T-cell (primary cell): ENCODE measurements around the gene ADARB2. TPM values are rescaled to one million over a fixed set of nuclear protein-coding genes. Genes with fewer than 3 reads are reported as not detected.
"Not testable (repeated sequence)": the region's sequence is repeated elsewhere in the genome, so short reads cannot be mapped to it uniquely, and the experiment has no call there.

Source experiments
- ATAC-seq, 4 experiments: fragments of 200-7000 bp in 3 of 4; fragments of 150-1000 bp in 1 of 4; cut with Tn5 transposase; replicated peaks in 1 of 4; 1 replicate in 3 of 4; 2 replicates in 1 of 4; pipeline ENCODE4 v1.10.0; 2021; ENCODE audit warnings: moderate library complexity in 3 of 4, mild to moderate bottlenecking in 2 of 4, moderate number of reproducible peaks in 1 of 4
- CTCF ChIA-PET, 2 donors: fragments of 300-600 bp; sonication (Branson Sonifier 250); formaldehyde crosslinking; loops; one replicate each; lab custom pipeline; 2022; ENCODE audit warnings: antibody characterized with exemption in 2 of 2; lab: Charles Lee
- POLR2A ChIA-PET, 2 donors: fragments of 300-600 bp; sonication (Branson Sonifier 250); formaldehyde crosslinking; loops; one replicate each; lab custom pipeline; 2022; ENCODE audit warnings: antibody characterized with exemption in 2 of 2; lab: Charles Lee
- DNase-seq, 35 experiments: peaks; one replicate each; pipeline versions ENCODE4 v3.0.0 to v3.0.0-alpha.2; 2013 to 2023
- H3K27ac ChIP-seq: one replicate; pipeline ENCODE4 v1.5.1; 2013; ENCODE audit warnings: low read length
- H3K27me3 ChIP-seq, 2 experiments: replicated peaks in 1 of 2; 1 replicate in 1 of 2; 2 replicates in 1 of 2; pipeline versions ENCODE4 v1.6.1 to v1.7.0; 2013; ENCODE audit warnings: low read length in 1 of 2, mixed read lengths in 1 of 2; ENCODE audit not compliant: control insufficient read depth in 2 of 2, insufficient read depth in 2 of 2; ENCODE audit errors: extremely low read depth in 1 of 2
- H3K36me3 ChIP-seq, 2 donors: 1 replicate in 1 of 2; 2 replicates in 1 of 2; pipeline versions ENCODE4 v1.6.1 to v1.7.0; 2013; ENCODE audit warnings: low read length in 1 of 2; ENCODE audit not compliant: control insufficient read depth in 2 of 2, insufficient read depth in 1 of 2; ENCODE audit errors: extremely low read depth in 1 of 2
- H3K4me1 ChIP-seq, 2 experiments: 1 replicate in 1 of 2; 2 replicates in 1 of 2; pipeline versions ENCODE4 v1.6.1 to v1.7.0; 2013; ENCODE audit warnings: low read length in 2 of 2, mixed read lengths in 1 of 2; ENCODE audit not compliant: insufficient read depth in 2 of 2, control insufficient read depth in 1 of 2; ENCODE audit errors: extremely low read depth in 1 of 2
- H3K4me3 ChIP-seq, 2 donors: 1 replicate in 1 of 2; 2 replicates in 1 of 2; pipeline versions ENCODE4 v1.5.1 to v1.7.0; 2013; ENCODE audit warnings: mild to moderate bottlenecking in 2 of 2, low read length in 1 of 2, moderate library complexity in 1 of 2; ENCODE audit not compliant: control insufficient read depth in 1 of 2; ENCODE audit errors: extremely low read depth in 1 of 2
- H3K9me3 ChIP-seq: 2 replicates; pipeline ENCODE4 v1.7.0; 2013
- H3K27ac Mint-ChIP-seq, 2 donors: one replicate each; pipeline ENCODE4 v1.8.0; 2020 to 2021; ENCODE audit warnings: mild to moderate bottlenecking in 2 of 2, mixed read lengths in 2 of 2
- H3K27me3 Mint-ChIP-seq, 2 donors: one replicate each; pipeline ENCODE4 v1.8.0; 2021 to 2022; ENCODE audit warnings: mixed read lengths in 2 of 2
- H3K36me3 Mint-ChIP-seq: one replicate; pipeline ENCODE4 v1.8.0; 2021; ENCODE audit warnings: mixed read lengths
- H3K4me1 Mint-ChIP-seq, 3 donors: one replicate each; pipeline ENCODE4 v1.8.0; 2020 to 2022; ENCODE audit warnings: mixed read lengths in 3 of 3, mild to moderate bottlenecking in 1 of 3
- H3K4me3 Mint-ChIP-seq, 3 donors: one replicate each; pipeline ENCODE4 v1.8.0; 2020 to 2022; ENCODE audit warnings: mild to moderate bottlenecking in 3 of 3, mixed read lengths in 3 of 3, moderate library complexity in 3 of 3
- H3K9me3 Mint-ChIP-seq, 3 donors: one replicate each; pipeline ENCODE4 v1.8.0; 2020 to 2022; ENCODE audit warnings: mixed read lengths in 3 of 3
- WGBS: methylation state at CpG from one replicate; pipeline ENCODE4 v1.1.5; 2013; ENCODE audit warnings: missing lambda C conversion rate; ENCODE audit not compliant: insufficient coverage; 5-methylcytosine and 5-hydroxymethylcytosine counted together
- total RNA-seq, 35 experiments: library from RNA in 6 of 35; stranded (reverse) in 6 of 35; fragments of 120-200 nt in 1 of 35; gene quantifications; one replicate each; pipeline versions ENCODE4 v1.2.1 to v1.2.4 and lab custom pipeline; 2013 to 2026

Gene ADARB2
- total RNA-seq, 5 donors from 2014 or later (not counting 1 experiment from before 2014, with no cell fraction given), result 0.07 to 4.0 (median 0.41) TPM

DNA sequence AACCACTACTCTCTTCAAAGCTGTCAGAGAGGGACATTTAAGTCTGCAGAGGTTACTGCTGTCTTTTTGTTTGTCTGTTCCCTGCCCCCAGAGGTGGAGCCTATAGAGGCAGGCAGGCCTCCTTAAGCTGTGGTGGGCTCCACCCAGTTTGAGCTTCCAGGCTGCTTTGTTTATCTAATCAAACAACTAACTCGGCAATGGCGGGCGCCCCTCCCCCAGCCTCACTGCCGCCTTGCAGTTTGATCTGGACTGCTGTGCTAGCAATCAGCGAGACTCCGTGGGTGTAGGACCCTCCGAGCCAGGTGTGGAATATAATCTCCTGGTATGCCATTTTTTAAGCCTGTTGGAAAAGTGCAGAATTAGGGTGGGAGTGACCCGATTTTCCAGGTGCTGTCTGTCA, 510.4 kb downstream of the ADARB2 start:
- H3K9me3 ChIP-seq, H3K36me3 Mint-ChIP-seq, H3K27ac Mint-ChIP-seq, H3K4me1 Mint-ChIP-seq, H3K36me3 ChIP-seq, H3K9me3 Mint-ChIP-seq, H3K27ac ChIP-seq, CTCF ChIA-PET, H3K4me1 ChIP-seq, H3K4me3 Mint-ChIP-seq, ATAC-seq, POLR2A ChIA-PET, H3K4me3 ChIP-seq: not testable (repeated sequence)
- H3K27me3 ChIP-seq, result peaks cover 0 to 35% of the 10 kb centered on the region in 2 experiments
- DNase-seq, result peak in 1 of 35 experiments; percentile 5
- peaks cover 0 to 12% of the 10 kb centered on the region in 2 donors for H3K27me3 Mint-ChIP-seq
- 65% methylated on average over 3 of the region's 8 CpGs for WGBS

DNA sequence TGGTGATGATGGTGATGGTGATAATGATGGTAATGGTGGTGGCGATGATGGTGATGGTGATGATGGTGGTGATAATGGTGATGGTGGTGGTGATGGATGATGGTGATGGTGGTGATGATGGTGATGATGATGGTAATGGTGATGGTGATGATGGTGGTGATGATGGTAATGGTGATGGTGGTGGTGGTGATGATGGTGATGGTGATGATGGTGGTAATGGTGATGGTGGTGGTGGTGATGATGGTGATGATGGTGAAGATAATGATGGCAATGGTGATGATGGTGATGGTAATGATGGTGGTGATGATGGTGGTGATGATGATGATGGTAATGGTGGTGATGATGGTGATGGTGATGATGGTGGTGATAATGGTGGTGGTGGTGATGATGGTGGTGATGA, 517.5 kb downstream of the ADARB2 start:
- H3K9me3 ChIP-seq, ATAC-seq, H3K27me3 Mint-ChIP-seq, POLR2A ChIA-PET, DNase-seq, H3K36me3 Mint-ChIP-seq, H3K4me1 ChIP-seq, H3K27ac ChIP-seq, H3K9me3 Mint-ChIP-seq, H3K4me3 ChIP-seq, H3K4me3 Mint-ChIP-seq, H3K27ac Mint-ChIP-seq, CTCF ChIA-PET, H3K27me3 ChIP-seq, H3K4me1 Mint-ChIP-seq, H3K36me3 ChIP-seq: not testable (repeated sequence)
- 0% methylated on average over 1 of the region's 1 CpG for WGBS

DNA sequence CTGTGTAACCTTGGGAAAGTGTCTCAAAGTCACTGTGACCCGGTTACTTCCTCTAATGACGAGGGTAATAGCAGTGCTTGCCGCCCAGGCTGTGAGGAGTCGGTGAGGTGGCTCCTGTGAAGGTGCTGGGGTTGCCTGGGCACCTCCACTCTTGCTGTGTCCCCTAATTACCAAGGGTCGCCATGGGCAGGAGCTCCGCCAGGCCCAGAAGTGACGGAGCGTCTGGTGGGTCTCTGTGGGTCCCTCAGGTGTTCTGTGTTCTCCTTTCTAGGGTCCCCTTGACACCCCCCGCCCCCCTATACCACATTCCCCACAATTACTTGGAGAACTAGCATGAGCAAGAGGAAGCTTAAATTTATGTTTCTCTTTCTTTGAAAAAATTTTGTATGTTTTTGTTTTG, 519.7 kb downstream of the ADARB2 start:
- ChIA-PET CTCF (no interaction called here), POLR2A (no interaction called here)
- no peak for ATAC-seq
- Histone ChIP-seq H3K27ac (no peak overlapping the region), H3K36me3 (no peaks in the 10 kb centered on the region), H3K27me3 (peaks cover 0 to 12% of the 10 kb centered on the region in 2 experiments), H3K9me3 (no peaks in the 10 kb centered on the region), H3K4me3 (no peak overlapping the region), H3K4me1 (no peaks in the 10 kb centered on the region)
- H3K36me3 Mint-ChIP-seq, result no peaks in the 10 kb centered on the region
- no peak for DNase-seq
- no peak overlapping the region for H3K4me3 Mint-ChIP-seq
- no peak overlapping the region for H3K27ac Mint-ChIP-seq
- WGBS, result 86% methylated on average over 7 of the region's 9 CpGs
- peaks cover 0 to 4% of the 10 kb centered on the region in 2 donors for H3K27me3 Mint-ChIP-seq
- H3K9me3 Mint-ChIP-seq, result no peaks in the 10 kb centered on the region
- H3K4me1 Mint-ChIP-seq, result no peaks in the 10 kb centered on the region

DNA sequence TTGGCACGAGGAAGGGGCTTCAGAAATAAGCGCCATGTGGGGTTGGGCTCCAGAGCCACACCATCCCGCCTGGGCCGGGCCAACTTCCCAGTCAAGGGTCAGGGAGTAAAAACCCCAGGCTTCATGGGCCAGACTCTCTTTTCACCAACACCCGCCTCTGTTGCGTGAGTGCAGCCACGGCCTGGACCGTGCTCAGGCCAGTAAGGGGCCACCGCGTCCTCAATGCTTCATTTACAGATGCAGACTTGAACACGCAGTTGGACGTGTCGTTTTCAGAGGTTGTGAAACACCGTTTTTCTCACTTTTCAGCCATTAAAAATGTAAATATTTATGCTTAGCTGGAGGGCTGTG, 520.1 kb downstream of the ADARB2 start:
- no peaks in the 10 kb centered on the region for H3K9me3 Mint-ChIP-seq
- DNase-seq, result no peak
- ChIA-PET CTCF (no interaction called here), POLR2A (no interaction called here)
- Histone ChIP-seq H3K27ac (no peak overlapping the region), H3K4me3 (no peak overlapping the region), H3K9me3 (no peaks in the 10 kb centered on the region), H3K4me1 (no peaks in the 10 kb centered on the region), H3K36me3 (no peaks in the 10 kb centered on the region), H3K27me3 (peaks cover 0 to 14% of the 10 kb centered on the region in 2 experiments)
- H3K4me1 Mint-ChIP-seq, result no peaks in the 10 kb centered on the region
- no peak overlapping the region for H3K4me3 Mint-ChIP-seq
- H3K27ac Mint-ChIP-seq, result no peak overlapping the region
- WGBS, result 97% methylated on average over 10 of the region's 14 CpGs
- H3K27me3 Mint-ChIP-seq, result peaks cover 0 to 4% of the 10 kb centered on the region in 2 donors
- no peaks in the 10 kb centered on the region for H3K36me3 Mint-ChIP-seq
- ATAC-seq, result no peak

DNA sequence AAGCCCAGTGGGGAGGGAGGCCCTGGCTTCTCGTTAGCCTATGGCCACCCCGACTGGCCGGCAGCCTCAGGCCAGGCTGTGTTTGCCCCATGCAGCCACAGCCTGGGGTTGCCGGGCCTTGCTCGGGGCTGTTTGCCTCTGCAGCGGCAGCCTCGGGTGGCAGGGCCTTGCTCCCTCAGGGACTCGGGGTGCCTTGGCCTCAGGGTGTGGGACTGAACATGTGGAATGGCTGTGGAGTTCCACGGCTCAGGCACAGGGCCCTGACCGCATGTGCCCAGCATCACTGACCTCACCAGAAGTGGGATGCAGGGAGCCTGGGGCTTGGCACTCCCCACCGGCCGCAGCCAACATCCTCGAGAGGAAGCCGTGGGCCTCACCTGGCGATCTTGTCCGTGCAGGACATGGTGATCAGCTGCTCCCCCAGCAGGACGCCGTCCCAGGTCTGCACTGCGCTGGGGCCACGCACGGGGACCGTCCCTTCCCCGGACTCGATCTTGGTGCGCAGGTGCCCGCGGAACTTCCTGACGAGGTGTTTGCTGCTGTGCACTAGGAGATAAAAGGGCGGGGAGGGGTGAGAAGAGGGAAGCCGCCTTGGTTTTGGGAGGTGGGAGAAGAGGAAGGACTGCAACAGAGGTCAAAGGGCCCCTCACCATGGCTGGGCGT, 520.6 kb downstream of the ADARB2 start:
- Histone ChIP-seq H3K27me3 (peaks cover 0 to 18% of the 10 kb centered on the region in 2 experiments), H3K36me3 (no peaks in the 10 kb centered on the region), H3K9me3 (no peaks in the 10 kb centered on the region), H3K4me3 (no peak overlapping the region), H3K27ac (no peak overlapping the region), H3K4me1 (no peaks in the 10 kb centered on the region)
- H3K27me3 Mint-ChIP-seq, result peaks cover 0 to 4% of the 10 kb centered on the region in 2 donors
- H3K4me3 Mint-ChIP-seq, result no peak overlapping the region
- ChIA-PET CTCF (no interaction called here), POLR2A (no interaction called here)
- no peak overlapping the region for H3K27ac Mint-ChIP-seq
- no peaks in the 10 kb centered on the region for H3K4me1 Mint-ChIP-seq
- H3K9me3 Mint-ChIP-seq, result no peaks in the 10 kb centered on the region
- WGBS, result 85% methylated on average over 25 of the region's 31 CpGs
- no peak for DNase-seq
- no peak for ATAC-seq
- no peaks in the 10 kb centered on the region for H3K36me3 Mint-ChIP-seq

DNA sequence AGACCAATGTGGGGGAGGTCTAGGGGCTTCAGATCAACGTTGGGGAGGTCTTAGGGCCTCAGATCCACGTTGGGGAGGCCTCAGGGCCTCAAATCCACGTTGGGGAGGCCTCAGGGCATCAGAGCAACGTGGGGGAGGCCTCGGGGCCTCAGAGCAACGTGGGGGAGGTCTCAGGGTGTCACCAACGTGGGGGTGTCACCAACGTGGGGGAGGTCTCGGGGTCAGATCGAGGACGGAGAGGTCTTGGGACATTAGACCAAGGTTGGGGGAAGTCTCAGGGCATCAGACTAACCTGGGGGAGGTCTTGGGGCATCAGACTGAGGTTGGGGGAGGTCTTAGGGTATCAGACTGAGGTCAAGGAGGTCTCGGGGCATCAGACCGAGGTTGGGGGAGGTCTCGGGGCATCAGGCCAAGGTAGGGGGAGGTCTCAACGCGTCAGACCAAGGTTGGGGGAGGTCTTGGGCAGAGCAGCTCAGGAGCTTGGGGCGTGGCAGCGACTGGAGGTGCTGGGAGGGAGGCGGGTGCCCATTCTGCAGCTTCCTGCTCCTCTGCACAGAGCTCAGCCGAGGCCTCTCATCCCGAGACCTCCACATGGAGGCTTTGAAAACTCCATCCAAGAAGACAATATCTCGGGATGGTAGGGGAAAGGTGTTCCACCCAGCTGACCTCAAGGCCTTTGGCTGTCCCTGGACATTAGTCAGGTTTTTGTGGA, 521.3 kb downstream of the ADARB2 start:
- Mint-ChIP-seq H3K36me3 (no peaks in the 10 kb centered on the region), H3K9me3 (no peaks in the 10 kb centered on the region), H3K27ac (no peak overlapping the region), H3K4me3 (no peak overlapping the region), H3K27me3 (peaks cover 0 to 4% of the 10 kb centered on the region in 2 donors), H3K4me1 (no peaks in the 10 kb centered on the region)
- no peaks in the 10 kb centered on the region for H3K36me3 ChIP-seq
- H3K27ac ChIP-seq, result no peak overlapping the region
- peaks cover 0 to 18% of the 10 kb centered on the region in 2 experiments for H3K27me3 ChIP-seq
- ChIA-PET POLR2A (no interaction called here), CTCF (no interaction called here)
- no peaks in the 10 kb centered on the region for H3K4me1 ChIP-seq
- DNase-seq (no peak), ATAC-seq (no peak)
- H3K4me3 ChIP-seq, result no peak overlapping the region
- H3K9me3 ChIP-seq, result no peaks in the 10 kb centered on the region
- 63% methylated on average over 13 of the region's 22 CpGs for WGBS
